HG02852 (cell line): ENCODE data around the gene PTTG1IP.

Source experiments
- ATAC-seq: cut with Tn5 transposase; IDR thresholded peaks from one replicate; pipeline ENCODE4 v1.9.1; 2021; ENCODE audit warnings: mild to moderate bottlenecking, moderate library complexity; ENCODE audit not compliant: unreplicated experiment

PTTG1IP gene

GRCh38 chr21:44898011-44898488 is 24.6 kb upstream of the PTTG1IP start:
- ATAC-seq: no peak

GRCh38 chr21:44897326-44898010 is 24.0 kb upstream of the PTTG1IP start:
- ATAC-seq: no peak

- ATAC-seq: no peak
Observed at GRCh38 chr21:44896561-44897286, 23.2 kb upstream of the PTTG1IP start.

GRCh38 chr21:44895859-44896258 is 22.4 kb upstream of the PTTG1IP start:
- no peak for ATAC-seq

GRCh38 chr21:44894687-44895302 is 21.3 kb upstream of the PTTG1IP start:
- ATAC-seq: no peak

GRCh38 chr21:44893948-44894656 is 20.6 kb upstream of the PTTG1IP start:
- ATAC-seq: no peak

- ATAC-seq: no peak
Observed at GRCh38 chr21:44893278-44893556, 19.7 kb upstream of the PTTG1IP start.

GRCh38 chr21:44892536-44893277 is 19.2 kb upstream of the PTTG1IP start:
- ATAC-seq: no peak

GRCh38 chr21:44892095-44892494 is 18.6 kb upstream of the PTTG1IP start:
- no peak for ATAC-seq

- ATAC-seq: no peak
Observed at GRCh38 chr21:44891631-44892031, 18.1 kb upstream of the PTTG1IP start.

- no peak for ATAC-seq
Observed at GRCh38 chr21:44890961-44891541, 17.6 kb upstream of the PTTG1IP start.

- no peak for ATAC-seq
Observed at GRCh38 chr21:44890338-44890931, 16.9 kb upstream of the PTTG1IP start.

- ATAC-seq: no peak
Observed at GRCh38 chr21:44889625-44890337, 16.3 kb upstream of the PTTG1IP start.

GRCh38 chr21:44888581-44889550 is 15.4 kb upstream of the PTTG1IP start:
- ATAC-seq: no peak

- no peak for ATAC-seq
Observed at GRCh38 chr21:44887807-44888580, 14.5 kb upstream of the PTTG1IP start.

GRCh38 chr21:44887126-44887806 is 13.8 kb upstream of the PTTG1IP start:
- ATAC-seq: no peak
